ENCODE measurements around the gene TCF12. TPM values are rescaled to one million over a fixed set of nuclear protein-coding genes. Genes with fewer than 3 reads are reported as not detected.

The TCF12 gene
- total RNA-seq, 1 donor from 2014 or later = 84.6 TPM

- Histone ChIP-seq H3K36me3 (ENCODE audit: control insufficient read depth, insufficient read depth, low read length) (no peaks in the 10 kb centered on the region), H3K4me3 (ENCODE audit: low read depth, low read length) (no peak overlapping the region), H3K27me3 (ENCODE audit: control insufficient read depth, insufficient read depth, low read length) (no peaks in the 10 kb centered on the region)
- DNase-seq (ENCODE audit: low read depth) = no peak
- TF ChIP-seq, protein P1, sequence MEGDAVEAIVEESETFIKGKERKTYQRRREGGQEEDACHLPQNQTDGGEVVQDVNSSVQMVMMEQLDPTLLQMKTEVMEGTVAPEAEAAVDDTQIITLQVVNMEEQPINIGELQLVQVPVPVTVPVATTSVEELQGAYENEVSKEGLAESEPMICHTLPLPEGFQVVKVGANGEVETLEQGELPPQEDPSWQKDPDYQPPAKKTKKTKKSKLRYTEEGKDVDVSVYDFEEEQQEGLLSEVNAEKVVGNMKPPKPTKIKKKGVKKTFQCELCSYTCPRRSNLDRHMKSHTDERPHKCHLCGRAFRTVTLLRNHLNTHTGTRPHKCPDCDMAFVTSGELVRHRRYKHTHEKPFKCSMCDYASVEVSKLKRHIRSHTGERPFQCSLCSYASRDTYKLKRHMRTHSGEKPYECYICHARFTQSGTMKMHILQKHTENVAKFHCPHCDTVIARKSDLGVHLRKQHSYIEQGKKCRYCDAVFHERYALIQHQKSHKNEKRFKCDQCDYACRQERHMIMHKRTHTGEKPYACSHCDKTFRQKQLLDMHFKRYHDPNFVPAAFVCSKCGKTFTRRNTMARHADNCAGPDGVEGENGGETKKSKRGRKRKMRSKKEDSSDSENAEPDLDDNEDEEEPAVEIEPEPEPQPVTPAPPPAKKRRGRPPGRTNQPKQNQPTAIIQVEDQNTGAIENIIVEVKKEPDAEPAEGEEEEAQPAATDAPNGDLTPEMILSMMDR (IDR thresholded peaks at IDR 0.05; ENCODE audit: insufficient read depth, low read length, poor library complexity, severe bottlenecking) = no peak
Measured at GRCh38 chr15:57053470-57053869, 135.0 kb downstream of the TCF12 start.

DNA sequence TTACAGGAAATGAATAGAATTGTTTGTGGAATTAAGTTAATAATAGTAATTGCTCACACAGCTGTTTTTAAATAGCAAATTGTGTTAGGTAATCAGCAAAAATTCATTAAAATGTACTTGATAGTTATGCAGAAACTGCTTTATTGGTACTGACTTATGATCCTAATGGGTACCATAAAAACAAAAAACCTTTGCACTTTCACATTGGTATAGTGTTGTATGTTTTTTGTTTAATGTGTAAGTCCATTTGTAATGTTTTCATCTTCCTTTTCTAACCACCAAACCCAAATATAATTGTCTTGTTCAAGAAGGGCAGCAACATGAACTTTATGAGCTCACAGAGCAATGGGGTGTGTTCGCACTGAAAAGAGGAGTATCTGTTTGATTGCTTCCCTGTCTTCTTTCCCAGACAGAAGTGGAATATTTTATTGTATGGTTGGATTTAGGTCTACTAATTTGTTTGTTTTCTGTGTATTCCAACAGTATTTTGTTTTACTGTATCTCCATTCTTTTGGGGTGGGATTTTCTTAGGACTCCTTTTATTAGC lies 135.8 kb downstream of the TCF12 start:
- DNase-seq (ENCODE audit: low read depth) = no peak
- Histone ChIP-seq H3K27me3 (ENCODE audit: control insufficient read depth, insufficient read depth, low read length) (no peaks in the 10 kb centered on the region), H3K4me3 (ENCODE audit: low read depth, low read length) (no peak overlapping the region), H3K36me3 (ENCODE audit: control insufficient read depth, insufficient read depth, low read length) (no peaks in the 10 kb centered on the region)
- TF ChIP-seq, protein P1 (IDR thresholded peaks at IDR 0.05; ENCODE audit: insufficient read depth, low read length, poor library complexity, severe bottlenecking) = no peak

DNA sequence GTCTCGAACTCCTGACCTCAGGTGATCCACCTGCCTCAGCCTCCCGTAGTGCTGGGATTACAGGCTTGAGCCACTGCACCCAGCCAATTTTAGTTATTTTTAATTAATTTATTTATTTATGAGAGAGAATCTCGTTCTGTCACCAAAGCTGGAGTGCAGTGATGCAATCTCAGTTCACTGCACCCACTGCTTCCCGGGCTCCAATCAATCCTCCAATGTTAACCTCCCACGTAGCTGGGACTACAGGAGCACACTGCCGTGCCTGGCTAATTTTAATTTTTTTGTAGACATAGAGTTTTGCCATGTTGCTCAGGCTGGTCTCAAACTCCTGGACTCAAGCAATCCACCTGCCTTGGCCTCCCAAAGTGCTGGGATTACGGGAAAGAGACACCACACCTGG lies 137.9 kb downstream of the TCF12 start:
- Histone ChIP-seq H3K4me3 (ENCODE audit: low read depth, low read length) (no peak overlapping the region), H3K36me3 (ENCODE audit: control insufficient read depth, insufficient read depth, low read length) (no peaks in the 10 kb centered on the region), H3K27me3 (ENCODE audit: control insufficient read depth, insufficient read depth, low read length) (no peaks in the 10 kb centered on the region)
- no peak for DNase-seq (ENCODE audit: low read depth)
- TF ChIP-seq, protein P1 (IDR thresholded peaks at IDR 0.05; ENCODE audit: insufficient read depth, low read length, poor library complexity, severe bottlenecking) = no peak

DNA sequence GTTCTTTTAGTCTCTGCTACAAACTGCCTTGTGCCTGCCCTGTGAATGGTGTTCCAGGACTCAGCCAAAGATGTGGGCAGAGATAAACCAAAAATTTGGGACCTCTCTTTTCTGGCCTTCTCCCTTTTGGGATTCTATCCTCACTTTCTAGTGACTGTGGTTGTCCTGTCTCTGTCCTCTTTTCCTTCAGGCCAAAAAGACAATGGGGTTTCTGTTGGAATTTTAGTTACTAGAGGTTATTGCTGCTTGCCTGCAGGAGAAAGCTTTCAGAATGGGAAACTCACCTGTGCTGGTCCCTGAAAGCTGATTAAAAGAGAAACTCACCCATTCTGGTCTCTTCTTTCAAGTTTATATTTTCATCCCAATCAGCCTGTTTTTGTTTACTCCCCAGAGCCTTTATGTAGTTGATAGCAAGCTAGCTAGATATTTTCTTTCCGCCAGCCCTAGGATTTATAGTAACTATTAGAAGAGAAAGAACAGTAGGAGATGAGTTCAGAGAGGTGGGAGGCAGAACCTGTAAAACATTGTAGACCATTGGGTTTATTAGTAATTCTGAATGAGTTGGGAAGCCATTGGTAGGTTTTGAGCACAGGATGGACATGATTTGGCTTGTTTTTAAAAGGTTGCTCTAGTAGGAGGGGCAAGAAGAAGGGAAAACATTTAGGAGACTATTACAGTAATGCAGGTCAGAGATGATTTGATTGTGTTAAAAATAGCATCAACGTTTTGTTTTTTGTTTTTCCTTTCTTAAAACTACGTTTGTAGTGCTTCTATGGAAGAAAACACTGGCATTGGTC lies 138.9 kb downstream of the TCF12 start:
- no peaks in the 10 kb centered on the region for H3K36me3 ChIP-seq (ENCODE audit: control insufficient read depth, insufficient read depth, low read length)
- H3K27me3 ChIP-seq (ENCODE audit: control insufficient read depth, insufficient read depth, low read length) = no peaks in the 10 kb centered on the region
- TF ChIP-seq, protein P1 (IDR thresholded peaks at IDR 0.05; ENCODE audit: insufficient read depth, low read length, poor library complexity, severe bottlenecking) = no peak
- no peak for DNase-seq (ENCODE audit: low read depth)
- no peak overlapping the region for H3K4me3 ChIP-seq (ENCODE audit: low read depth, low read length)

GRCh38 chr15:57059026-57059660 lies 140.7 kb downstream of the TCF12 start:
- no peaks in the 10 kb centered on the region for H3K36me3 ChIP-seq (ENCODE audit: control insufficient read depth, insufficient read depth, low read length)
- TF ChIP-seq, protein P1 (IDR thresholded peaks at IDR 0.05; ENCODE audit: insufficient read depth, low read length, poor library complexity, severe bottlenecking) = no peak
- no peaks in the 10 kb centered on the region for H3K27me3 ChIP-seq (ENCODE audit: control insufficient read depth, insufficient read depth, low read length)
- H3K4me3 ChIP-seq (ENCODE audit: low read depth, low read length) = no peak overlapping the region
- no peak for DNase-seq (ENCODE audit: low read depth)

Data from kidney epithelial cell (primary cell).